GM19324 (cell line): ENCODE measurements around the gene PSMD8.
"Not testable (repeated sequence)": the region's sequence is repeated elsewhere in the genome, so short reads cannot be mapped to it uniquely, and the experiment has no call there.

Experiments
- ATAC-seq: cut with Tn5 transposase; IDR thresholded peaks from one replicate; pipeline ENCODE4 v1.9.1; 2021; ENCODE audit warnings: mild to moderate bottlenecking, moderate library complexity; ENCODE audit not compliant: unreplicated experiment, low FRiP score

PSMD8 gene

GRCh38 chr19:38361633-38362075, 12.7 kb upstream of the PSMD8 start:
- no peak for ATAC-seq

- ATAC-seq: no peak
These were observed 12.1 kb upstream of the PSMD8 start for GRCh38 chr19:38362076-38362945.

- not testable (repeated sequence) for ATAC-seq
These were observed 11.3 kb upstream of the PSMD8 start for GRCh38 chr19:38362946-38363688.

- no peak for ATAC-seq
These were observed 7.3 kb upstream of the PSMD8 start for GRCh38 chr19:38367041-38367440.

- ATAC-seq: no peak
These were observed 4.8 kb upstream of the PSMD8 start for GRCh38 chr19:38369584-38369983.

- no peak for ATAC-seq
These were observed 4.1 kb upstream of the PSMD8 start for GRCh38 chr19:38370299-38370698.

- no peak for ATAC-seq
These were observed 3.3 kb upstream of the PSMD8 start for GRCh38 chr19:38371081-38371480.

- ATAC-seq: no peak
These were observed 452 bp upstream of the PSMD8 start for GRCh38 chr19:38373907-38374331.

- ATAC-seq: no peak
These were observed 725 bp downstream of the PSMD8 start for GRCh38 chr19:38375098-38375493.

GRCh38 chr19:38375748-38376147, 1.4 kb downstream of the PSMD8 start:
- no peak for ATAC-seq

- no peak for ATAC-seq
These were observed 2.2 kb downstream of the PSMD8 start for GRCh38 chr19:38376576-38376975.

GRCh38 chr19:38377052-38377451, 2.7 kb downstream of the PSMD8 start:
- ATAC-seq: no peak

GRCh38 chr19:38378866-38379265, 4.5 kb downstream of the PSMD8 start:
- no peak for ATAC-seq

GRCh38 chr19:38381138-38381537, 6.8 kb downstream of the PSMD8 start:
- ATAC-seq: no peak

- ATAC-seq: no peak
These were observed 8.8 kb downstream of the PSMD8 start for GRCh38 chr19:38383184-38383583.

GRCh38 chr19:38383743-38384142, 9.4 kb downstream of the PSMD8 start:
- no peak for ATAC-seq

- no peak for ATAC-seq
These were observed 10.0 kb downstream of the PSMD8 start for GRCh38 chr19:38384209-38385027.

GRCh38 chr19:38385057-38385803, 10.9 kb downstream of the PSMD8 start:
- ATAC-seq: no peak

GRCh38 chr19:38385804-38386257, 11.5 kb downstream of the PSMD8 start:
- no peak for ATAC-seq
